NB4 (cell line): ENCODE results near the gene SP140.

ENCODE experiments used
- DNase-seq: peaks from one replicate; pipeline ENCODE4 v3.0.0; 2010; ENCODE audit warnings: low read depth
- H3K4me3 ChIP-seq: one replicate; pipeline ENCODE4 v1.5.1; 2011; ENCODE audit warnings: mild to moderate bottlenecking, low read depth, low read length, moderate library complexity
- MYC ChIP-seq: IDR thresholded peaks from 2 replicates; pipeline ENCODE4 v1.6.1; 2011; ENCODE audit warnings: low read depth, low read length
- POLR2A ChIP-seq: IDR thresholded peaks from 2 replicates; pipeline ENCODE4 v1.6.1; 2011; ENCODE audit warnings: mild to moderate bottlenecking; ENCODE audit not compliant: insufficient read length; ENCODE audit errors: extremely low read depth
- TF ChIP-seq, protein P1 (sequence below): IDR thresholded peaks from one replicate; pipeline ENCODE4 v1.5.1; 2012; ENCODE audit warnings: low read depth, low read length
- TF ChIP-seq, protein P2 (sequence below): IDR thresholded peaks from 2 replicates; pipeline ENCODE4 v1.6.1; 2011; ENCODE audit warnings: low read depth, low read length

SP140 gene

DNA sequence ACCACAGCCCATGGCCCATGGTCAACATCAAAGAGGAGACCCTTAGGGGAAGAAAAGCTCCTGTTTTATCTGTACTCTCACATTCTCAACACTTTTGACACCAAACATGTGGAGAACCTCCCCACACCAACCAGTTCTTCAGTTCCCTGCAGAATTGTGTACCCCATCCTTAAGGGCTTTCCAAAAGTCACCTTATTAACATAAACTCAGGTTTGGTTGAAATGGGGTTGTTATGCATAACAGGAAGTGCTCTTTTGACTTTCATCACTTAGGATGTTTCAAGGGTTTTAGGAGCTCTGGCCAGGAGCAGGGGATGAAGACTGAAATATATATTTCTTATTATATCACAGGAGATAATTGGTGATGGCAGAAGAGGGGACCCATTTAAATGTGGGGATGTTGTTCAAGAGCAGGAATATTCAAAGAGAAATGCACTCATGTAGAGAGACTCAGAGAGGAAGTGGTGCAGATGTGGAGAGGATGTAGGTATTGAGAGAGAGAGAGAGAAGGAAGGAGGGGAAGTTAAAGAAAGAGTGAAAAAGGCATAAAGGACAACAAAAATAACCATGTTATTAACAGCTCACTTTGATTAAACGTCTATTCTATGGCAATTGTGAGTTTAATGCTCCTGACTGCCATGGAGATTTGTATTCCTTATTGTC is 136.6 kb downstream of the SP140 start:
- TF ChIP-seq MYC (no peak), POLR2A (no peak)
- TF ChIP-seq, protein P1, sequence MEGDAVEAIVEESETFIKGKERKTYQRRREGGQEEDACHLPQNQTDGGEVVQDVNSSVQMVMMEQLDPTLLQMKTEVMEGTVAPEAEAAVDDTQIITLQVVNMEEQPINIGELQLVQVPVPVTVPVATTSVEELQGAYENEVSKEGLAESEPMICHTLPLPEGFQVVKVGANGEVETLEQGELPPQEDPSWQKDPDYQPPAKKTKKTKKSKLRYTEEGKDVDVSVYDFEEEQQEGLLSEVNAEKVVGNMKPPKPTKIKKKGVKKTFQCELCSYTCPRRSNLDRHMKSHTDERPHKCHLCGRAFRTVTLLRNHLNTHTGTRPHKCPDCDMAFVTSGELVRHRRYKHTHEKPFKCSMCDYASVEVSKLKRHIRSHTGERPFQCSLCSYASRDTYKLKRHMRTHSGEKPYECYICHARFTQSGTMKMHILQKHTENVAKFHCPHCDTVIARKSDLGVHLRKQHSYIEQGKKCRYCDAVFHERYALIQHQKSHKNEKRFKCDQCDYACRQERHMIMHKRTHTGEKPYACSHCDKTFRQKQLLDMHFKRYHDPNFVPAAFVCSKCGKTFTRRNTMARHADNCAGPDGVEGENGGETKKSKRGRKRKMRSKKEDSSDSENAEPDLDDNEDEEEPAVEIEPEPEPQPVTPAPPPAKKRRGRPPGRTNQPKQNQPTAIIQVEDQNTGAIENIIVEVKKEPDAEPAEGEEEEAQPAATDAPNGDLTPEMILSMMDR, result no peak
- TF ChIP-seq, protein P2, sequence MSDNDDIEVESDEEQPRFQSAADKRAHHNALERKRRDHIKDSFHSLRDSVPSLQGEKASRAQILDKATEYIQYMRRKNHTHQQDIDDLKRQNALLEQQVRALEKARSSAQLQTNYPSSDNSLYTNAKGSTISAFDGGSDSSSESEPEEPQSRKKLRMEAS, result no peak
- DNase-seq, result no peak
- no peak overlapping the region for H3K4me3 ChIP-seq
